Measurements from ENCODE around the gene JMJD1C.

Gene JMJD1C

DNA sequence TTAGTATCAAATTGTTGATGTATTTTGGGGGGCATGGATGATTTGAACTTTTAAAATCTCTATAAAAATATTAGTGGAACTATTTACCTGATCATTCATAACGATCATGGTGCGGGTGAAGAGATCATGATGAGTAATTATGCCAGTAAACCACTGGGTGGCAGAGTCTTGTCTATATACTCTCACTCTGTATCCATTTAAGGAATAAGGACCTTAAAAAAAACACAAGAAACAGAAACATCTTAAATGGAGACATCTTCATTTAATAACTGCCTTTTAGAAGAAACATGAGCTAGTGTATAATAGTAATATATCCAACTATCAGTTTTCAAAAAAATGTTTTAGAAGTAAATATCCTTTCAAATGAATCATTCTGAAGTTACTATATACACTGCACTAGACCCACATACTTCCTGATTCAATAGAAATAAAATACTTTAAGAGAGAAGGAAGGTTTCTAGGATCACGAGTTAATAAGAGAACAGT, 248.6 kb downstream of the JMJD1C start:
- Histone ChIP-seq H3K9me3 (ENCODE audit: control insufficient read depth, insufficient read depth, low read length) (no peaks in the 10 kb centered on the region), H3K9ac (ENCODE audit: low read depth, low read length) (no peak overlapping the region), H3K4me1 (ENCODE audit: control insufficient read depth, insufficient read depth, low read length) (peaks cover 23% of the 10 kb centered on the region), H3K27me3 (ENCODE audit: control insufficient read depth, insufficient read depth, low read length) (no peaks in the 10 kb centered on the region), H3K4me3 (ENCODE audit: low read depth, low read length) (no peak overlapping the region), H3K36me3 (ENCODE audit: control insufficient read depth, insufficient read depth, low read length) (peaks cover 64% of the 10 kb centered on the region), H3K27ac (ENCODE audit: low read depth, low read length) (peak overlapping the region; percentile 23)

DNA sequence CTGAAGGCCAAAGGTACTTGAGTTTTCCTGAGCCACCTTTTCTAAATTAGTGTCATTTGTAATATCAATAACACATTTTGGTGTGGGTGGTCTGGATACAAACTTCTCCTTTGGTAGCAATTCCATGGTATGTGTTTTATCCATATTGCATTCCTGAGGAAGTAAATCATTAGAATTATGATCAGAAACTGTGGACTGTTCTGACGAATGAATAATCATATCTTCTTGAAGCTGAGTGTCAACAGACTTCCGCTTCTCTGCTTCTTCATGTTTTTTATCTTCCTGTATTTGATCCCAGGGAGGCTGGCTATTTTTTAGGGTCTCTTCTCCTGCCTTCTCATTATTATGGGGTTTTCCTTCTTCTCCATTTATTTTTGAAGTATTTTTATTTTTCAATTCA, 251.2 kb downstream of the JMJD1C start:
- peaks cover 81% of the 10 kb centered on the region for H3K36me3 ChIP-seq (ENCODE audit: control insufficient read depth, insufficient read depth, low read length)

GRCh38 chr10:63213489-63213888, 252.3 kb downstream of the JMJD1C start:
- Histone ChIP-seq H3K36me3 (ENCODE audit: control insufficient read depth, insufficient read depth, low read length) (peaks cover 87% of the 10 kb centered on the region), H3K4me1 (ENCODE audit: control insufficient read depth, insufficient read depth, low read length) (peaks cover 30% of the 10 kb centered on the region)

More for the DNA sequence above, 251.2 kb downstream of the JMJD1C start:
- peaks cover 27% of the 10 kb centered on the region for H3K4me1 ChIP-seq (ENCODE audit: control insufficient read depth, insufficient read depth, low read length)
- H3K9me3 ChIP-seq (ENCODE audit: control insufficient read depth, insufficient read depth, low read length): no peaks in the 10 kb centered on the region
- H3K9ac ChIP-seq (ENCODE audit: low read depth, low read length): no peak overlapping the region
- H3K27me3 ChIP-seq (ENCODE audit: control insufficient read depth, insufficient read depth, low read length): no peaks in the 10 kb centered on the region
- H3K27ac ChIP-seq (ENCODE audit: low read depth, low read length): no peak overlapping the region
- H3K4me3 ChIP-seq (ENCODE audit: low read depth, low read length): no peak overlapping the region

GRCh38 chr10:63210611-63211196, 255.1 kb downstream of the JMJD1C start:
- Histone ChIP-seq H3K4me1 (ENCODE audit: control insufficient read depth, insufficient read depth, low read length) (peaks cover 53% of the 10 kb centered on the region), H3K9ac (ENCODE audit: low read depth, low read length) (no peak overlapping the region), H3K9me3 (ENCODE audit: control insufficient read depth, insufficient read depth, low read length) (no peaks in the 10 kb centered on the region), H3K4me3 (ENCODE audit: low read depth, low read length) (no peak overlapping the region), H3K27me3 (ENCODE audit: control insufficient read depth, insufficient read depth, low read length) (no peaks in the 10 kb centered on the region), H3K36me3 (ENCODE audit: control insufficient read depth, insufficient read depth, low read length) (peaks cover 97% of the 10 kb centered on the region), H3K27ac (ENCODE audit: low read depth, low read length) (no peak overlapping the region)

More at GRCh38 chr10:63213489-63213888, 252.3 kb downstream of the JMJD1C start:
- no peak overlapping the region for H3K4me3 ChIP-seq (ENCODE audit: low read depth, low read length)
- H3K9ac ChIP-seq (ENCODE audit: low read depth, low read length): no peak overlapping the region
- no peak overlapping the region for H3K27ac ChIP-seq (ENCODE audit: low read depth, low read length)
- H3K9me3 ChIP-seq (ENCODE audit: control insufficient read depth, insufficient read depth, low read length): no peaks in the 10 kb centered on the region
- H3K27me3 ChIP-seq (ENCODE audit: control insufficient read depth, insufficient read depth, low read length): no peaks in the 10 kb centered on the region

DNA sequence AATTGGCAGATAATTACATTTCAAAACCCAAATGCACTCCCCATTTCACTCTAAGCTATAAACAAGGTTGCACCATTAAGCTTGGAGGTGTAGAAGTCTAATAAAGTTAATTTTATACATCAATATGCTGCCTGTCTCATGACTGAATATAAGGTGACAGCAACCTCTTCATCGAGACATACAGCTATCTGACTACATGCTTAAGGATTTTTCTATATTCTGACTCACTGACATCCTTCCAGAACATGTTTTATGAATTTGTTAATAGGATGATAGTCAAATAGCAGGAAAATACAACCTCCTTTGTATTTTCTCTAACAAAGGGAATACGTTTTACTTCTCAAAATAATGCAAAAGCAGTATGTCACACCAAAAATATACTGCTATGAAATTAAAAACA, 256.1 kb downstream of the JMJD1C start:
- H3K4me1 ChIP-seq (ENCODE audit: control insufficient read depth, insufficient read depth, low read length): peaks cover 63% of the 10 kb centered on the region
- no peaks in the 10 kb centered on the region for H3K27me3 ChIP-seq (ENCODE audit: control insufficient read depth, insufficient read depth, low read length)
- H3K9ac ChIP-seq (ENCODE audit: low read depth, low read length): no peak overlapping the region
- H3K4me3 ChIP-seq (ENCODE audit: low read depth, low read length): no peak overlapping the region; the same call in 1 of the 2 replicates
- peaks cover 97% of the 10 kb centered on the region for H3K36me3 ChIP-seq (ENCODE audit: control insufficient read depth, insufficient read depth, low read length)
- no peaks in the 10 kb centered on the region for H3K9me3 ChIP-seq (ENCODE audit: control insufficient read depth, insufficient read depth, low read length)
- H3K27ac ChIP-seq (ENCODE audit: low read depth, low read length): peak overlapping the region; percentile 31

- Histone ChIP-seq H3K27me3 (ENCODE audit: control insufficient read depth, insufficient read depth, low read length) (no peaks in the 10 kb centered on the region), H3K4me1 (ENCODE audit: control insufficient read depth, insufficient read depth, low read length) (peaks cover 69% of the 10 kb centered on the region), H3K36me3 (ENCODE audit: control insufficient read depth, insufficient read depth, low read length) (peaks cover 97% of the 10 kb centered on the region), H3K9ac (ENCODE audit: low read depth, low read length) (no peak overlapping the region), H3K27ac (ENCODE audit: low read depth, low read length) (peak overlapping the region; percentile 31), H3K4me3 (ENCODE audit: low read depth, low read length) (no peak overlapping the region; the same call in 1 of the 2 replicates), H3K9me3 (ENCODE audit: control insufficient read depth, insufficient read depth, low read length) (no peaks in the 10 kb centered on the region)
Observed at GRCh38 chr10:63208986-63209385, 256.8 kb downstream of the JMJD1C start.

- H3K4me3 ChIP-seq (ENCODE audit: low read depth, low read length): 0 out of 2 replicates have a peak overlapping the region, but pooled peaks have one; percentile 7
Observed at GRCh38 chr10:63206997-63207811, 258.6 kb downstream of the JMJD1C start.

DNA sequence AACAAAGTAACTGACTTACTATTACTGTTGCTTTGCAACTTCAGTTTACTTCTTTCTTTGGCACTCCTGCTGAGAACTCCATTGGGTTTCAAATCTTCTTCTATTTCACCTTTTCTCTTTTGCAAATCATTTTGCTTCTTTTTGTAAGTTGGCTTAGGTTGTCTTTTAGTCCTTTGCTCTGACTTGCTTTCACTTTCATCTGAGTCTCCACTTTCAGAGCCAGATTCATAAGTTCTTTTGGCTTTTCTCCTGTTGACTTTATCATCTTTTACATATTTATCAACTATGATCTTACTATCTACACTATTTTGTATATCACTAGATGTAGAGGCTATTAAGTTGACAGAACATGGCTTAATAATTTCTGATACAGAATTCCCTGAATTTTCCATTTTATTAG, 259.2 kb downstream of the JMJD1C start:
- peak overlapping the region; percentile 23 for H3K27ac ChIP-seq (ENCODE audit: low read depth, low read length)
- H3K4me3 ChIP-seq (ENCODE audit: low read depth, low read length): 0 out of 2 replicates have a peak overlapping the region, but pooled peaks have one; percentile 7
- peaks cover 97% of the 10 kb centered on the region for H3K36me3 ChIP-seq (ENCODE audit: control insufficient read depth, insufficient read depth, low read length)
- no peaks in the 10 kb centered on the region for H3K9me3 ChIP-seq (ENCODE audit: control insufficient read depth, insufficient read depth, low read length)
- H3K27me3 ChIP-seq (ENCODE audit: control insufficient read depth, insufficient read depth, low read length): no peaks in the 10 kb centered on the region
- H3K9ac ChIP-seq (ENCODE audit: low read depth, low read length): no peak overlapping the region
- peaks cover 75% of the 10 kb centered on the region for H3K4me1 ChIP-seq (ENCODE audit: control insufficient read depth, insufficient read depth, low read length)

More at GRCh38 chr10:63206997-63207811, 258.6 kb downstream of the JMJD1C start:
- Histone ChIP-seq H3K9me3 (ENCODE audit: control insufficient read depth, insufficient read depth, low read length) (no peaks in the 10 kb centered on the region), H3K27ac (ENCODE audit: low read depth, low read length) (peak overlapping the region; percentile 23), H3K9ac (ENCODE audit: low read depth, low read length) (no peak overlapping the region), H3K4me1 (ENCODE audit: control insufficient read depth, insufficient read depth, low read length) (peaks cover 73% of the 10 kb centered on the region), H3K27me3 (ENCODE audit: control insufficient read depth, insufficient read depth, low read length) (no peaks in the 10 kb centered on the region), H3K36me3 (ENCODE audit: control insufficient read depth, insufficient read depth, low read length) (peaks cover 99% of the 10 kb centered on the region)

GRCh38 chr10:63205421-63205820, 260.4 kb downstream of the JMJD1C start:
- H3K4me1 ChIP-seq (ENCODE audit: control insufficient read depth, insufficient read depth, low read length): peaks cover 78% of the 10 kb centered on the region
- no peaks in the 10 kb centered on the region for H3K9me3 ChIP-seq (ENCODE audit: control insufficient read depth, insufficient read depth, low read length)
- H3K27me3 ChIP-seq (ENCODE audit: control insufficient read depth, insufficient read depth, low read length): no peaks in the 10 kb centered on the region
- no peak overlapping the region for H3K9ac ChIP-seq (ENCODE audit: low read depth, low read length)
- peaks cover 95% of the 10 kb centered on the region for H3K36me3 ChIP-seq (ENCODE audit: control insufficient read depth, insufficient read depth, low read length)
- no peak overlapping the region for H3K4me3 ChIP-seq (ENCODE audit: low read depth, low read length)
- H3K27ac ChIP-seq (ENCODE audit: low read depth, low read length): peak overlapping the region; percentile 11

DNA sequence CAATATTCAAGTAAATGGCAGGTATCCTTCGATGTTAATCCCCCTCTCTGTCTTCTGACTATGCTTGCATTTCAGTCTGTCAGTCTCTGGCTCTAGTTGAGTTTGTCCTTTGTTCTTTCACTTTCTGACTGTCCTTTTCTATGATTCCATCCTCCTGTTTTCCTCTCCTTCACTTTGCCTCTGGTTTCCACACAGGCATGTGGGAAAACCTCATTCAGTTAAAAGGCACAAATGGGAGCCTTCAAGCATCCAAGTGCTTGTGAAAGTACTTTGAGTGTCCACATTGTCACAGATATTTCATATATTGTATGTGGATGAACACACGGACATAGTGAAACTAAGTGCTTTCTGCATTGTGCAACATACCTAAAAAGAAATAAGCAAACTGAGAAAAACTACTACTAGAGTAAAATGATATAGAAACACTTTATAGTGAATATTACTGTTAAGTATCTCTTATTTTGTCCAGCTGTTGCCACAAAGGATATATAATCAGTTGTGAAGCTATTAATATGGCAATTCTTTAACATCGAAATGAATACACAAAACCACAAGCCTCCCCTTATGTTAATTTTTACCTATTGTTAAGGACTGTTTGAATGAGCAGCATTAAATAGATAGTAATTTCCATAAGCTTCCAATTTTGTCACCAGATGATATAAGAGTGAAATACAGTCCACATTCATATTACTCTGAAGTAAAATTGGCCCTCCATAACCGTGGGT, 260.9 kb downstream of the JMJD1C start:
- H3K9ac ChIP-seq (ENCODE audit: low read depth, low read length): no peak overlapping the region
- H3K27ac ChIP-seq (ENCODE audit: low read depth, low read length): peak overlapping the region; percentile 11
- no peaks in the 10 kb centered on the region for H3K9me3 ChIP-seq (ENCODE audit: control insufficient read depth, insufficient read depth, low read length)
- H3K36me3 ChIP-seq (ENCODE audit: control insufficient read depth, insufficient read depth, low read length): peaks cover 95% of the 10 kb centered on the region
- no peaks in the 10 kb centered on the region for H3K27me3 ChIP-seq (ENCODE audit: control insufficient read depth, insufficient read depth, low read length)
- H3K4me1 ChIP-seq (ENCODE audit: control insufficient read depth, insufficient read depth, low read length): peaks cover 78% of the 10 kb centered on the region
- no peak overlapping the region for H3K4me3 ChIP-seq (ENCODE audit: low read depth, low read length)

All from HUES48 (cell line).